MM.1S (cell line): ENCODE measurements around the gene FASTK.

Source experiments
- EZH2 ChIP-seq: fragments of 300-600 bp; sonication (generic); optimal IDR thresholded peaks from 2 replicates; pipeline ENCODE3; 2017; ENCODE audit warnings: low read depth, mild to moderate bottlenecking, antibody characterized with exemption, low read length, mixed read lengths
- TF ChIP-seq, protein P1 (sequence below): fragments of 300-600 bp; sonication (generic); IDR thresholded peaks from 2 replicates; pipeline ENCODE4 v1.5.1; 2016; ENCODE audit warnings: antibody characterized with exemption, low read length, mixed read lengths

DNA sequence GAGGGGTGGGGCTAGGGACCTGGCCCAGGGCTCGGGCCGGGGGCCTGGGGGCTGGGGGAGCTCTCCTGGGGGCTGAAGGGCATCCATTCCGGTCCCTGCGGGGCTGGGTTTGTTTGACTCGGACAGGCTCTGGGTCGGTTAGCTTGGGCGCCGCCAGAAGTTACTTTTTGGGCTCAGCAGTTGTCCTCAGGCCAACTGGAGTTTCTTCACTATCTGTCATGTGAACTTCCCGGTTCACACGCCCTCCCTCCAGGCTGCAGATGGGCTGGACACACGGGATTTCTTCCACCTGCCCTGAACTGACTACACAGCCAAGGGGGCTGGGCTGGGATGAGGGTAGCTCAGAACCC is 17.4 kb downstream of the FASTK start:
- TF ChIP-seq, protein P1, sequence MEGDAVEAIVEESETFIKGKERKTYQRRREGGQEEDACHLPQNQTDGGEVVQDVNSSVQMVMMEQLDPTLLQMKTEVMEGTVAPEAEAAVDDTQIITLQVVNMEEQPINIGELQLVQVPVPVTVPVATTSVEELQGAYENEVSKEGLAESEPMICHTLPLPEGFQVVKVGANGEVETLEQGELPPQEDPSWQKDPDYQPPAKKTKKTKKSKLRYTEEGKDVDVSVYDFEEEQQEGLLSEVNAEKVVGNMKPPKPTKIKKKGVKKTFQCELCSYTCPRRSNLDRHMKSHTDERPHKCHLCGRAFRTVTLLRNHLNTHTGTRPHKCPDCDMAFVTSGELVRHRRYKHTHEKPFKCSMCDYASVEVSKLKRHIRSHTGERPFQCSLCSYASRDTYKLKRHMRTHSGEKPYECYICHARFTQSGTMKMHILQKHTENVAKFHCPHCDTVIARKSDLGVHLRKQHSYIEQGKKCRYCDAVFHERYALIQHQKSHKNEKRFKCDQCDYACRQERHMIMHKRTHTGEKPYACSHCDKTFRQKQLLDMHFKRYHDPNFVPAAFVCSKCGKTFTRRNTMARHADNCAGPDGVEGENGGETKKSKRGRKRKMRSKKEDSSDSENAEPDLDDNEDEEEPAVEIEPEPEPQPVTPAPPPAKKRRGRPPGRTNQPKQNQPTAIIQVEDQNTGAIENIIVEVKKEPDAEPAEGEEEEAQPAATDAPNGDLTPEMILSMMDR = no peak
- TF ChIP-seq EZH2 = no peak
